Activated naive CD4-positive, alpha-beta T cell treated with anti-CD3 and anti-CD28 coated beads for 36 hours (primary cell): ENCODE results near the gene VWA7. TPM values are rescaled to one million over a fixed set of nuclear protein-coding genes. Genes with fewer than 3 reads are reported as not detected.
"Not testable (repeated sequence)": the region's sequence is repeated elsewhere in the genome, so short reads cannot be mapped to it uniquely, and the experiment has no call there.

Experiments used
- CTCF ChIA-PET: fragments of 350-600 bp; sonication (Branson Sonifier 250); formaldehyde crosslinking; loops from one replicate; lab custom pipeline; 2021; ENCODE audit warnings: antibody characterized with exemption; lab: Charles Lee
- DNase-seq: peaks from one replicate; pipeline ENCODE4 v3.0.0-alpha.2; 2020
- H3K27ac Mint-ChIP-seq: one replicate; pipeline ENCODE4 v1.8.0; 2021; ENCODE audit warnings: mild to moderate bottlenecking, mixed read lengths
- H3K27me3 Mint-ChIP-seq: one replicate; pipeline ENCODE4 v1.8.0; 2021; ENCODE audit warnings: low read depth, mixed read lengths
- H3K36me3 Mint-ChIP-seq: one replicate; pipeline ENCODE4 v1.8.0; 2021; ENCODE audit warnings: low read depth, mixed read lengths
- H3K4me1 Mint-ChIP-seq: one replicate; pipeline ENCODE4 v1.8.0; 2021; ENCODE audit warnings: low read depth, mixed read lengths
- H3K4me3 Mint-ChIP-seq: one replicate; pipeline ENCODE4 v1.8.0; 2021; ENCODE audit warnings: mild to moderate bottlenecking, moderate library complexity, mixed read lengths
- H3K9me3 Mint-ChIP-seq: one replicate; pipeline ENCODE4 v1.8.0; 2021; ENCODE audit warnings: mixed read lengths
- intact Hi-C: fragments of 100-400 bp; cut with micrococcal nuclease; formaldehyde crosslinking; loops from one replicate; pipeline ENCODE4 v1.15.1; 2023
- total RNA-seq, 2 experiments: library from RNA; stranded (reverse); gene quantifications; one replicate each; pipeline ENCODE4 v1.2.3, GENCODE V29; 2021

The VWA7 gene, protein sequence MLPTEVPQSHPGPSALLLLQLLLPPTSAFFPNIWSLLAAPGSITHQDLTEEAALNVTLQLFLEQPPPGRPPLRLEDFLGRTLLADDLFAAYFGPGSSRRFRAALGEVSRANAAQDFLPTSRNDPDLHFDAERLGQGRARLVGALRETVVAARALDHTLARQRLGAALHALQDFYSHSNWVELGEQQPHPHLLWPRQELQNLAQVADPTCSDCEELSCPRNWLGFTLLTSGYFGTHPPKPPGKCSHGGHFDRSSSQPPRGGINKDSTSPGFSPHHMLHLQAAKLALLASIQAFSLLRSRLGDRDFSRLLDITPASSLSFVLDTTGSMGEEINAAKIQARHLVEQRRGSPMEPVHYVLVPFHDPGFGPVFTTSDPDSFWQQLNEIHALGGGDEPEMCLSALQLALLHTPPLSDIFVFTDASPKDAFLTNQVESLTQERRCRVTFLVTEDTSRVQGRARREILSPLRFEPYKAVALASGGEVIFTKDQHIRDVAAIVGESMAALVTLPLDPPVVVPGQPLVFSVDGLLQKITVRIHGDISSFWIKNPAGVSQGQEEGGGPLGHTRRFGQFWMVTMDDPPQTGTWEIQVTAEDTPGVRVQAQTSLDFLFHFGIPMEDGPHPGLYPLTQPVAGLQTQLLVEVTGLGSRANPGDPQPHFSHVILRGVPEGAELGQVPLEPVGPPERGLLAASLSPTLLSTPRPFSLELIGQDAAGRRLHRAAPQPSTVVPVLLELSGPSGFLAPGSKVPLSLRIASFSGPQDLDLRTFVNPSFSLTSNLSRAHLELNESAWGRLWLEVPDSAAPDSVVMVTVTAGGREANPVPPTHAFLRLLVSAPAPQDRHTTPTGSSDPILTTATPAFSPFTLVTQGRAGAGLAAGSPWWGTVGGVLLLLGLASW
- under 1 TPM; 0.69 to 0.89 TPM for total RNA-seq

DNA sequence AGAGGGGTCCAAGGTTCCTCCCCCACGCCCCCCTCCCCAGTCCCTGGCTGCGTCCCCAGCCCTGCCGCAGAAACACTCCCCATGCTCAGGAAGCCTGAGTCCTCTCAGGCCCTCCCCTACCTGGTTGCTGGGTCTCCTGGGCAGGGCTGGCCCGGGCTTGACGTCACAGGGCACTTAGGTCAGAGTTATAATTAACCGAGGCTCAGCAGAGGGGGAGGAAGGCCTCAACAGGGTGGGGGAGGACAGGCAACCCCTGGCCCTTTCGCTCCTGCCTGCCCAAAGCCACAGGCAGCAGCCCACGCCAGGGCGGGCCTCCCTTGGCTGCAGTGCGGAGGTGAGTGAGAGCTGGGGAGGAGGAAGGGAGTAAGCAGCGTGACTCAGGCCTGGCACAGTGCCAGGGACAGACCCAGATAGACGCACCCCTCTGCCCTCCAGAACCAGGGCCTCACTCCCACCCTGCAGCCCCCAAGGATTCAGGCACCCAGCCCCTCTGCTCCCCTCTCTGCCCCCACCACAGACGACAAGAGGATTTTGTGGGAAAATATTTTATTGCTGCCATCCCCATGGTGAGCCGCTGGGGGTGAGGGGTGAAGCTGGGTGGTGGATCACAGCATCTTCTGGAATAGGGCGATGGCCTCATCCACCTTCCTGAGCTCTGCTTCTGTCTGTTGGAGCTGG is at the start of gene VWA7:
TSS of gene VWA7 (minus strand) at position 340 of the 678 bp plus-strand sequence. CDS start 549 bp downstream, outside the sequence.
- peak; percentile 80 for DNase-seq
- CTCF ChIA-PET: interaction anchor here (1.7 kb wide), 1 partner anchor 14 kb away, joined by 7 read pairs; no protein-coding TSS in a partner anchor
- peaks cover 35% of the 10 kb centered on the region for H3K4me1 Mint-ChIP-seq
- no peaks in the 10 kb centered on the region for H3K9me3 Mint-ChIP-seq
- H3K4me3 Mint-ChIP-seq: no peak within 1 kb of the TSS
- intact Hi-C loops: no loop called here
- H3K27me3 Mint-ChIP-seq: no peaks in the 10 kb centered on the region
- peak within 1 kb of the TSS; percentile 63 for H3K27ac Mint-ChIP-seq
- peaks cover 14% of the 10 kb centered on the region for H3K36me3 Mint-ChIP-seq

DNA sequence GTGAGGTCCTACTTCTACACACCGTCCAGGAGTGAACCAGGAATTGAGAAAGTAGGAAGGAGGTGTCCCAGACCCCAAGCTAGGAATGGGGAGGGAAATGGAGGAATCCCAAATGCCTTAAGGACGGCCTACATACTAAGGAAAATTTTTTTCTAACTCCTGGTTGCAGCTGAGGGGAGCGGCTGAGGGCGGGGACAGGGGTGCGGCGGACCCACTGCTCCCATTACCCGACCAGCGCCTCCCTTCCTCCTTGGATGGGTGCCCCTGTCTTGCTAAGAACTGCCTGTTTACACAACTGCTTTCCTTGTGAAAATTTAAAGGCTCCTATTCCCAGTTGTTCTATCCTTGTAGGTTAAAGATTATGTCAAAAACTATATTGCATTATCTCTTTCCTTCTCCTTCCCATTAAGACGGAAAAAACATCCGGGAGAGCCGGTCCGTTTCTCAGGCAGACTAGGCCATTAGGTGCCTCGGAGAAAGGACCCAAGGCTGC is 49.7 kb upstream of the VWA7 start:
- peak overlapping the region; percentile 97 for H3K27ac Mint-ChIP-seq
- H3K9me3 Mint-ChIP-seq: no peaks in the 10 kb centered on the region
- H3K4me3 Mint-ChIP-seq: peak overlapping the region; percentile 85
- CTCF ChIA-PET: interaction anchor here (0.7 to 1.4 kb wide), 7 partner anchors 9 to 169 kb away, joined by 3 to 4 read pairs (median 4); partner anchors contain the start of genes EHMT2, LSM2, LY6G5C and VARS1
- intact Hi-C loops: loop anchor here (1.0 to 10.0 kb wide), 7 partner anchors 14 to 1148 kb away; partner anchors contain the start of genes ATP6V1G2, GPANK1, LTA and NFKBIL1
- peak; percentile 56 for DNase-seq
- H3K4me1 Mint-ChIP-seq: peaks cover 49% of the 10 kb centered on the region
- H3K36me3 Mint-ChIP-seq: peaks cover 13% of the 10 kb centered on the region
- H3K27me3 Mint-ChIP-seq: no peaks in the 10 kb centered on the region

DNA sequence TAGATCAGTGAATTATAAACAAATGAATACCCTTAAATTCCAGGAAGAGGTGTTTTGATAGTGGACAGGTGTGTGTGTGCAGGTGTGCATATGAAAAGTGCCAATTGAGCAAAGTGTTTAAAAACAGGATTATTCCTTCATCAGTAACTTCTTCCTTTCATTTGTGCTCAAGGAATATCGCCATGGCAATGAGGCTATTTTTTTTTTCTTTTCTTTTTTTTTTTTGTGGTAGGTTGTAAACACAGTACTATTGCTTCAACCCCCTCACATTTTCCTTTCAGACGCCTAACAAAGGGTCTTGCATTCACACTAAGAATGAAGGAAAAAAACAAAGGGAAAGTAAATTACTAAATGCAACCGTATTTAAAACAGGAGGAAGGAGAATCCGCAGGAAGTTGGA is 48.4 kb upstream of the VWA7 start:
- CTCF ChIA-PET: no interaction called here
- Mint-ChIP-seq H3K4me3 (peak overlapping the region; percentile 85), H3K9me3 (no peaks in the 10 kb centered on the region), H3K27ac (peak overlapping the region; percentile 97), H3K36me3 (peaks cover 7% of the 10 kb centered on the region), H3K27me3 (no peaks in the 10 kb centered on the region), H3K4me1 (peaks cover 46% of the 10 kb centered on the region)
- intact Hi-C loops: loop anchor here (10.0 kb wide), 1 partner anchor 1149 kb away; no protein-coding TSS in a partner anchor
- no peak for DNase-seq

DNA sequence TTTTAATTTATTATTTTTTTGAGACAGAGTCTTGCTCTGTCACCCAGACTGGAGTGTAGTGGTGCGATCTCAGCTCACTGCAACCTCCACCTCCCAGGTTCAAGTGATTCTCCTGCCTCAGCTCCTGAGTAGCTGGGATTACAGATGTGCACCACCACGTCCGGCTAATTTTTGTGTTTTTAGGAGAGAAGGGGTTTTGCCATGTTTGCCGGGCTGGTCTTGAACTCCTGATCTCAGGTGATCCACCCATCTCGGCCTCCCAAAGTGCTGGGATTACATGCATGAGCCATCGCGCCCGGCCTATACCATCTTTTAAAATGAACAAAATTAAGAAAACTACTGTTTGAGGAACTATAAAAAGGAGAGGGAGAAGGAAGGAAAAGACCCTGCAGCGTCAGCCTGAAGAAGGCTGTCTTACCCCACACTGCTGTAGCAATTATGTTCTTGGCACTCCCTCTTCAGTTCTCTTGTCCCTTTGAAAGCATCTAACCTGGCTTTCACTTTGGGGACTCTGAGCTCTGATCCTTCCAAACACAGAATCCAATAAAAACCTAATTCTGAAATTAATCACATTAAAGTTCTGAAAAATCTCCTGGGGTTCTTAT is 46.6 kb upstream of the VWA7 start:
- H3K27me3 Mint-ChIP-seq, DNase-seq, H3K4me3 Mint-ChIP-seq, H3K36me3 Mint-ChIP-seq, H3K9me3 Mint-ChIP-seq: not testable (repeated sequence)
- H3K4me1 Mint-ChIP-seq: peaks cover 52% of the 10 kb centered on the region
- intact Hi-C loops: loop anchor here (2.0 to 10.0 kb wide), 3 partner anchors 27 to 1151 kb away; partner anchors contain the start of gene MICB
- H3K27ac Mint-ChIP-seq: peak overlapping the region; percentile 36
- CTCF ChIA-PET: interaction anchor here (0.6 to 1.1 kb wide), 2 partner anchors 19 to 215 kb away, joined by 4 to 5 read pairs; no protein-coding TSS in a partner anchor

DNA sequence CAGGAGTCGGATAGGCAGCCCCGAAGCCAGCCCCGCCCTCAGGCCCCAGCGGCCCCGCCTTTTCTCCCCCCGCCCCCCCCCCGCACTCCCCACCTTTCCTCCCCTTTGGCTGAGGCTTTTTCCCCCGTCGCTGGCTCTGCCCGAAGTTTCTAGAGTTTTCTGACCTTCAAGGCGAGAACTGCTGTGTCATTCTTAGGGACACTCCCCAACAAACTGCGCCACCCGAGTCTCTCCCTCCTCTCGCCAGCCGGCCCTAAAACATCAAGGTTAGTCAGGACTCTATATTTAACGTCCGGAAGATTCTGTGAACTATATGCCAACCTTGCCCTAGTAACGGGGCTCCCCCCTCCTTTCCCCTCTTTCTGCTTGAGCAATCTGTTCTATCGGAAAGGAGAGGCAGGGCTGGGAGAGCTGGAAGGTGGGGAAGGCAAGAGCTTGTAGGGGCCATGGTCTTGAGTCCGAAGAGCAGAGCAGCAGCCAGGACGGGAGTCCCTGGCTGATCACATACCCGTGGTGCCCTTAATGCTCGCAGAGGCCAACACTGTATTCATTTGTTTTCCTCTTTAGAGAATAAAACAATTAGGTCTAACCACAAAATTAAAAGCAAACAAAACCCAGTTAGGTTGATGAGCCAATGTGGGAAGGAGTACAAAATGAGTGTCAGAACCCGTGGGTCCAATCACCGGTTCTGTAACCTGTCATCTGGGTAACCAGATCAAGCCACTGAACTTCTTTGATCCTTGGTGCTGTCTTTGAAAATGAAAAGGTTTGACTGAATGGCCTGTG is 45.1 kb upstream of the VWA7 start:
- intact Hi-C loops: loop anchor here (2.0 to 10.0 kb wide), 3 partner anchors 25 to 1153 kb away; partner anchors contain the start of gene MICB
- peak overlapping the region; percentile 78 for H3K4me3 Mint-ChIP-seq
- peak; percentile 83 for DNase-seq
- H3K27ac Mint-ChIP-seq: peak overlapping the region; percentile 92
- H3K27me3 Mint-ChIP-seq: no peaks in the 10 kb centered on the region
- no peaks in the 10 kb centered on the region for H3K9me3 Mint-ChIP-seq
- H3K4me1 Mint-ChIP-seq: peaks cover 66% of the 10 kb centered on the region
- H3K36me3 Mint-ChIP-seq: no peaks in the 10 kb centered on the region
- CTCF ChIA-PET: interaction anchor here (0.7 to 1.1 kb wide), 2 partner anchors 16 to 18 kb away, joined by 3 to 4 read pairs; partner anchors contain the start of gene LSM2

DNA sequence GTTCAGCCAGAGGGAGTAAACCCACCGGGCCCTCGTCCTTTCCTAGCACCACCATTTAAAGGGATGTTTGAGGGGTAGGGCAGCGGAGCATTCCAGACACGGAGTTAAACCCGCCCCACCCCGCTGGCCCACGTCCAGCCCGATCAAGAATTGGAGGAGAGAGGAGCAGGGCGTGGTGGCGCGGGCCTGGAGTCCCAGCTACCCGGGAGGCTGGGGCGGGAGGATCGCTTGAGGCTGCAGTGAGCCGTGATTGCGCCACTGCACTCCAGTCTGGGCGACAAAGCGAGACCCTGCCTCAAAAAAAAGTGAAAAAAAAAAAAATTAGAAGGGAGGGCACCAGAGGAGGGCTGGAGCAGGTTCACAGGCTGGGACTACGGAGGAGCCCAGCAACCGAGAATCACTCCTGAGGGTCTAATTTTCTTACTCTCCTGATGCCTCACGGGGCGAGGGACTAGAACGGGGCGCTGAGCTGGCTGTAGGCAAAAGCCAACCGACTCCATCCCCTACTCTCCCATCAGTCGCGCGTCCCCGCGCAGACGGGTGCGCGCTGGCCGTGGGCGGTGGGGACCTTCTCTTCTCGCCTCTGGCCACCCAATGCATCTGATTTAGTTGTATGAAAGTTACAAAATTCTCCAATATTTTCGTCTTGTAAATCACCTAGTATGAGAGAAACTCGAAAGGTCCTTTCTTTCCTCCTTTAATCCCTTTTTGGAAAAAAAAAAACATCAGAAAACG is 44.3 kb upstream of the VWA7 start:
- peak; percentile 67 for DNase-seq
- Mint-ChIP-seq H3K36me3 (no peaks in the 10 kb centered on the region), H3K27me3 (no peaks in the 10 kb centered on the region), H3K4me3 (peak overlapping the region; percentile 78), H3K4me1 (peaks cover 59% of the 10 kb centered on the region), H3K9me3 (no peaks in the 10 kb centered on the region), H3K27ac (peak overlapping the region; percentile 92)
- intact Hi-C loops: loop anchor here (2.0 to 10.0 kb wide), 3 partner anchors 25 to 1153 kb away; partner anchors contain the start of gene MICB
- CTCF ChIA-PET: no interaction called here

DNA sequence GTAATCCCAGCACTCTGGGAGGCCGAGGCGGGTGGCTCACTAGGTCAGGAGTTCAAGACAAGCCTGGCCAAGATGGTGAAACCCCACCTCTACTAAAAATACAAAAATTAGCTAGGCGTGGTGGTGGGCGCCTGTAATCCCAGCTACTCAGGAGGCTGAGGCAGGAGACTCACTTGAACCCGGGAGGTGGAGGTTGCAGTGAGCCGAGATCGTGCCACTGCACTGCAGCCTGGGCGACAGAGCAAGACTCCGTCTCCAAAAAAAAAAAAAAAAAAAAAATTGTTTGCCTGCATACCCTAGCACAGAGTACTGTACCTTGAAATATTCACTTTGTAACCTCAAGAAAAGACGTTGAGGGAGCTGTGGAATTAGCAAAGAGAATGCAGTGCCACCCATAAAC is 43.3 kb upstream of the VWA7 start:
- H3K9me3 Mint-ChIP-seq: not testable (repeated sequence)
- intact Hi-C loops: loop anchor here (5.0 to 10.0 kb wide), 2 partner anchors 323 to 1154 kb away; partner anchors contain the start of gene MICB
- CTCF ChIA-PET: interaction anchor here (0.6 to 1.9 kb wide), 3 partner anchors 10 to 326 kb away, joined by 4 to 8 read pairs (median 4); no protein-coding TSS in a partner anchor

DNA sequence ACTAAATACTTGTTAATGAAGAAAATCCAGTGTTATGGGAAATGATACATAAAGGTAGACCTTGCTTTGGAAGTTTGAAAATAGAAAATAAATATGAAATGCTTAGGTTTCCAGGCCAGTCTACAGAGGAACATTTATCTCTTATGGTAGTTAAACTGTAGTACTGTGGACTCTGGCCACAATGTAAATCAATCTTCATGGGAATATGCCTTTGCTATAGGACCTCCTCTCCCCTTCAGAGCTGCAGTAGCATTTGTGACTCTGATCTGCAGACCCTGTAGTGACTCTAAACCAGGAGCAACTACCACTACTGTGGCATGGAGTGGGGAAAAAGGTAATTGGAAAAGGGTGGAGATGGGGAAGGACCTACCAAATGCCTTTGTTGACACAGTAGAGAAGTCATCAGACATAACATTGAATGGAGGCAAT is 42.8 kb upstream of the VWA7 start:
- Mint-ChIP-seq H3K4me3 (no peak overlapping the region), H3K27ac (peak overlapping the region; percentile 40)

More for the DNA sequence above, 43.3 kb upstream of the VWA7 start:
- Mint-ChIP-seq H3K4me1 (peaks cover 55% of the 10 kb centered on the region), H3K4me3 (peak overlapping the region; percentile 78), H3K27ac (peak overlapping the region; percentile 92)
- H3K36me3 Mint-ChIP-seq, DNase-seq, H3K27me3 Mint-ChIP-seq: not testable (repeated sequence)

DNA sequence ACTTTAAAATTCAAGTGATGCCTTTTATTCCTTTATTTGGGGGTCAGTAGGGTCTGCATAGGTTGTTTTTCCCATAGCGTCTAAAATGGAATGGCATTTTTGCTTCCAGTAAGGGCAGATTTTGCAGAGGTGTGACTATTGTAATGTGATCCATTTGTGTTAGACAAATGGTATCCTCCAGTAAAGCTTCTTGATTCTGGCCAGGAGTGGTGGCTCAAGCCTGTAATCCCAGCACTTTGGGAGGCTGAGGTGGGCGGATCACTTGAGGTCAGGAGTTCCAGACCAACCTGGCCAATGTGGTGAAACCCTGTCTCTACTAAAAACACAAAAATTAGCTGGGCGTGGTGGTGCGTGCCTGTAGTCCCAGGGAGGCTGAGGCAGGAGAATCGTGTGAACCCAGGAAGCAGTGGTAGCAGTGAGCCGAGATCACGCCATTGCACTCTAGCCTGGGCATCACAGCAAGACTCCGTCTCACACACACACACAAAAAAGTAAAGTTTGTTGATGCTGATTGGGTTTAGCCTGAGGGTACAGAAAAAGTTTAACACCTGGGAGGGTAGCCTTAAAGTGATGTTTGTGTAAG is 40.9 kb upstream of the VWA7 start:
- not testable (repeated sequence) for DNase-seq, H3K9me3 Mint-ChIP-seq, H3K27me3 Mint-ChIP-seq, H3K36me3 Mint-ChIP-seq
- peak overlapping the region; percentile 93 for H3K27ac Mint-ChIP-seq
- intact Hi-C loops: loop anchor here (2.0 kb wide), 2 partner anchors 47 to 137 kb away; partner anchors contain the start of gene LY6G5C
- H3K4me3 Mint-ChIP-seq: peak overlapping the region; percentile 85
- CTCF ChIA-PET: interaction anchor here (0.6 to 1.0 kb wide), 10 partner anchors 9 to 220 kb away, joined by 3 to 6 read pairs (median 3); partner anchors contain the start of genes BAG6, HSPA1B and VARS1
- H3K4me1 Mint-ChIP-seq: peaks cover 60% of the 10 kb centered on the region

More for the DNA sequence above, 42.8 kb upstream of the VWA7 start:
- CTCF ChIA-PET: interaction anchor here (1.6 to 1.9 kb wide), 2 partner anchors 11 to 20 kb away, joined by 4 to 8 read pairs; no protein-coding TSS in a partner anchor
- H3K4me1 Mint-ChIP-seq: peaks cover 55% of the 10 kb centered on the region
- no peaks in the 10 kb centered on the region for H3K9me3 Mint-ChIP-seq
- intact Hi-C loops: loop anchor here (5.0 to 10.0 kb wide), 2 partner anchors 323 to 1155 kb away; partner anchors contain the start of gene MICB
- H3K36me3 Mint-ChIP-seq: no peaks in the 10 kb centered on the region
- DNase-seq: no peak
- no peaks in the 10 kb centered on the region for H3K27me3 Mint-ChIP-seq
